Hepatocyte (in vitro differentiated cells): Measurements from ENCODE around the gene PREX1. TPM values are rescaled to one million over a fixed set of nuclear protein-coding genes. Genes with fewer than 3 reads are reported as not detected.

Experiments
- DNase-seq: peaks from one replicate; pipeline ENCODE4 v3.0.0-alpha.2; 2016; ENCODE audit warnings: low spot score
- H2AFZ ChIP-seq: fragments of 200-600 bp; sonication (generic); 2 replicates; pipeline ENCODE4 v1.6.0; 2016; ENCODE audit warnings: antibody characterized with exemption, mild to moderate bottlenecking
- H3K27ac ChIP-seq: fragments of 200-600 bp; sonication (generic); 2 replicates; pipeline ENCODE4 v1.5.1; 2016; ENCODE audit warnings: mild to moderate bottlenecking
- H3K27me3 ChIP-seq: fragments of 200-600 bp; sonication (generic); 2 replicates; pipeline ENCODE4 v1.6.1; 2016
- H3K36me3 ChIP-seq: fragments of 200-600 bp; sonication (generic); replicated peaks from 2 replicates; pipeline ENCODE4 v1.5.1; 2016; ENCODE audit warnings: low read depth; ENCODE audit not compliant: insufficient read depth
- H3K4me1 ChIP-seq: fragments of 200-600 bp; sonication (generic); 2 replicates; pipeline ENCODE4 v1.5.1; 2016; ENCODE audit warnings: mild to moderate bottlenecking, moderate library complexity; ENCODE audit not compliant: insufficient read depth
- H3K4me2 ChIP-seq: fragments of 200-600 bp; sonication (generic); 2 replicates; pipeline ENCODE4 v1.6.0; 2016
- H3K4me3 ChIP-seq: fragments of 200-600 bp; sonication (generic); 2 replicates; pipeline ENCODE4 v1.5.1; 2016; ENCODE audit warnings: mild to moderate bottlenecking
- H3K79me2 ChIP-seq: fragments of 200-600 bp; sonication (generic); 2 replicates; pipeline ENCODE4 v1.6.0; 2017; ENCODE audit warnings: mild to moderate bottlenecking
- H3K9me2 ChIP-seq: fragments of 200-600 bp; sonication (generic); replicated peaks from 2 replicates; pipeline ENCODE4 v1.6.0; 2017; ENCODE audit warnings: mild to moderate bottlenecking; ENCODE audit not compliant: insufficient read depth
- H3K9me3 ChIP-seq: fragments of 200-600 bp; sonication (generic); 2 replicates; pipeline ENCODE4 v1.5.1; 2016; ENCODE audit warnings: low read depth, mild to moderate bottlenecking
- H4K20me1 ChIP-seq: fragments of 200-600 bp; sonication (generic); 2 replicates; pipeline ENCODE4 v1.6.0; 2016; ENCODE audit warnings: mild to moderate bottlenecking; ENCODE audit not compliant: insufficient read depth, poor library complexity, severe bottlenecking
- CTCF ChIP-seq: fragments of 200-600 bp; sonication (generic); IDR thresholded peaks from 2 replicates; pipeline ENCODE4 v1.5.1; 2016; ENCODE audit warnings: antibody characterized with exemption, mild to moderate bottlenecking; ENCODE audit not compliant: poor library complexity
- EZH2 ChIP-seq: fragments of 200-600 bp; sonication (generic); IDR thresholded peaks from 2 replicates; pipeline ENCODE4 v1.6.1; 2016; ENCODE audit warnings: antibody characterized with exemption, mild to moderate bottlenecking, borderline replicate concordance
- EZH2phosphoT487 ChIP-seq: fragments of 200-600 bp; sonication (generic); IDR thresholded peaks from one replicate; pipeline ENCODE4 v1.6.1; 2018; ENCODE audit warnings: antibody characterized with exemption, mild to moderate bottlenecking, low read depth, moderate library complexity; ENCODE audit not compliant: unreplicated experiment, severe bottlenecking
- WGBS: methylation state at CpG from one replicate; pipeline ENCODE4 v1.1.6; 2016; ENCODE audit warnings: low lambda C conversion rate; ENCODE audit errors: missing lambda C conversion rate; 5-methylcytosine and 5-hydroxymethylcytosine counted together
- polyA plus RNA-seq: library from polyadenylated mRNA; unstranded; fragments of >200 nt; fragmentation: Nextera tagmentation; extraction: Ambion mirVana; gene quantifications from 2 replicates; pipeline ENCODE4 v1.2.1, GENCODE V29; 2016
- total RNA-seq: library from RNA; depleted of rRNA; stranded (reverse); fragments of >200 nt; gene quantifications from 2 replicates; pipeline ENCODE4 v1.2.3, GENCODE V29; 2014

PREX1 gene
- total and polyA plus RNA-seq, 2 experiments from 2014 or later: 1.8 to 2.9 TPM

DNA sequence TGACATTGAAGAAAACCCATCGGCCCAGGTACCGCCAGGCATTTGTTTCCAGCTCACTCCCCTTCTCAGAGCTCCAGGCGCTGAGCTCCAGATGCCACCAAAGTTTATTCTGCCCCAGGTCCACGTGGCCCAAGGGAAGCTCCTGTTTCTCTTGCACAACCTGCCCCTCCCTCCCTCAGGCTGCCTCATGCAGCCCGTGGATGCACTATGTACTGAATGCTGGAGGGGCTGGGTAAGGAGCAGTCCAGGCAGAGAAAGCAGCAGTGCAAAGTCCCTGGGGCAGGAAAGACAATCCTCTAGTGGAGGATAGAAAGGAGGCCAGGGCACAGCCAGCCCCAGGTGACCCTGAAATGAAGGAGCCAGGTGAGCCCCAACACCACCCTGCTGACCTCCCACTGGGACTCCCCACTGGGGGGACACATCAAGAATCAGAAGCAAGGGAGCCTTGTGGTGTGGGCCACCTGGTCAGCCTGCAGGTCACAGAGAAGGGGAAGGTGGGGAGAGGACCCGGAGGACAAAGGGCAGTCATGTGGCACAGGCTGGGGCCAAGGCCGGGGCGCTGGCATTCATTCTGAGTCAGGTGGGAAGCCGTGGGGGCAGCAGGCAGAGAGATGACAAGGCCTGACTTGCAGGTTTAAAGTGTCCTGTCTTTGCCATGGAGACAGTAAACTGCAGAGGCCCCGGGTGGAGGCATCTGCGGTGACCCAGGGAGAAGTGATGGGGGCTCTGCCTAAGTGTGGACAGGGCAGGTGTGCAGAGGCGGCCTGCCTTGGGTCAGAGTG, 230.1 kb downstream of the PREX1 start:
- H4K20me1 ChIP-seq: no peaks in the 10 kb centered on the region
- H2AFZ ChIP-seq: no peak overlapping the region
- H3K27me3 ChIP-seq: no peaks in the 10 kb centered on the region
- no peak overlapping the region for H3K4me2 ChIP-seq
- no peak overlapping the region for H3K27ac ChIP-seq
- no peak for TF ChIP-seq EZH2phosphoT487
- TF ChIP-seq CTCF: no peak
- TF ChIP-seq EZH2: no peak
- H3K79me2 ChIP-seq: no peaks in the 10 kb centered on the region
- DNase-seq: no peak
- no peaks in the 10 kb centered on the region for H3K9me3 ChIP-seq
- no peaks in the 10 kb centered on the region for H3K4me1 ChIP-seq
- H3K4me3 ChIP-seq: no peak overlapping the region
- WGBS: 82% methylated on average over 12 of the region's 12 CpGs
- no peaks in the 10 kb centered on the region for H3K9me2 ChIP-seq
- no peaks in the 10 kb centered on the region for H3K36me3 ChIP-seq

- no peak for TF ChIP-seq EZH2
- TF ChIP-seq EZH2phosphoT487: no peak
- TF ChIP-seq CTCF: no peak
- no peak overlapping the region for H2AFZ ChIP-seq
These were observed 231.4 kb downstream of the PREX1 start for GRCh38 chr20:48596334-48596898.

GRCh38 chr20:48595495-48596333, 232.1 kb downstream of the PREX1 start:
- H3K36me3 ChIP-seq: no peaks in the 10 kb centered on the region
- TF ChIP-seq CTCF (no peak), EZH2 (no peak), EZH2phosphoT487 (peak; percentile 90)
- H3K4me1 ChIP-seq: no peaks in the 10 kb centered on the region
- H3K27ac ChIP-seq: peak overlapping the region; percentile 15
- H4K20me1 ChIP-seq: no peaks in the 10 kb centered on the region
- peak; percentile 34 for DNase-seq
- H3K4me2 ChIP-seq: no peak overlapping the region
- H3K79me2 ChIP-seq: no peaks in the 10 kb centered on the region
- no peak overlapping the region for H2AFZ ChIP-seq
- WGBS: 49% methylated on average over 9 of the region's 10 CpGs
- no peaks in the 10 kb centered on the region for H3K9me3 ChIP-seq
- H3K9me2 ChIP-seq: no peaks in the 10 kb centered on the region
- no peaks in the 10 kb centered on the region for H3K27me3 ChIP-seq
- no peak overlapping the region for H3K4me3 ChIP-seq

More at GRCh38 chr20:48596334-48596898, 231.4 kb downstream of the PREX1 start:
- Histone ChIP-seq H4K20me1 (no peaks in the 10 kb centered on the region), H3K9me2 (no peaks in the 10 kb centered on the region), H3K4me2 (no peak overlapping the region), H3K4me3 (no peak overlapping the region), H3K4me1 (no peaks in the 10 kb centered on the region), H3K79me2 (no peaks in the 10 kb centered on the region), H3K9me3 (no peaks in the 10 kb centered on the region), H3K27ac (peak overlapping the region; percentile 15), H3K27me3 (no peaks in the 10 kb centered on the region), H3K36me3 (no peaks in the 10 kb centered on the region)
- WGBS: 98% methylated on average over 4 of the region's 4 CpGs
- DNase-seq: no peak
